SKM-1 (cell line): Measurements from ENCODE around the gene MPHOSPH9.
"Not testable (repeated sequence)": the region's sequence is repeated elsewhere in the genome, so short reads cannot be mapped to it uniquely, and the experiment has no call there.

Source experiments
- DNase-seq: peaks from one replicate; lab custom pipeline; 2025; ENCODE audit not compliant: unreplicated experiment; lab: John Stamatoyannopoulos, UW

Gene MPHOSPH9

GRCh38 chr12:123231931-123232330 lies 1.0 kb downstream of the MPHOSPH9 start:
- no peak for DNase-seq

GRCh38 chr12:123229051-123229450 lies 3.9 kb downstream of the MPHOSPH9 start:
- no peak for DNase-seq

GRCh38 chr12:123227581-123228258 lies 5.2 kb downstream of the MPHOSPH9 start:
- no peak for DNase-seq

- no peak for DNase-seq
Observed at GRCh38 chr12:123225443-123225842, 7.5 kb downstream of the MPHOSPH9 start.

- DNase-seq, result no peak
Observed at GRCh38 chr12:123223241-123223668, 9.7 kb downstream of the MPHOSPH9 start.

GRCh38 chr12:123207815-123208214 lies 25.1 kb downstream of the MPHOSPH9 start:
- DNase-seq, result not testable (repeated sequence)

- not testable (repeated sequence) for DNase-seq
Observed at GRCh38 chr12:123206794-123207193, 26.1 kb downstream of the MPHOSPH9 start.

GRCh38 chr12:123200414-123200813 lies 32.5 kb downstream of the MPHOSPH9 start:
- no peak for DNase-seq

- DNase-seq, result no peak
Observed at GRCh38 chr12:123199936-123200335, 33.0 kb downstream of the MPHOSPH9 start.

GRCh38 chr12:123187637-123188036 lies 45.3 kb downstream of the MPHOSPH9 start:
- DNase-seq, result no peak

GRCh38 chr12:123180171-123180570 lies 52.8 kb downstream of the MPHOSPH9 start:
- no peak for DNase-seq

- DNase-seq, result no peak
Observed at GRCh38 chr12:123171967-123172366, 61.0 kb downstream of the MPHOSPH9 start.

- DNase-seq, result no peak
Observed at GRCh38 chr12:123167329-123167728, 65.6 kb downstream of the MPHOSPH9 start.

GRCh38 chr12:123165537-123165936 lies 67.4 kb downstream of the MPHOSPH9 start:
- no peak for DNase-seq

GRCh38 chr12:123164710-123165261 lies 68.2 kb downstream of the MPHOSPH9 start:
- no peak for DNase-seq

GRCh38 chr12:123164222-123164621 lies 68.7 kb downstream of the MPHOSPH9 start:
- DNase-seq, result no peak

- DNase-seq, result no peak
Observed at GRCh38 chr12:123163227-123163626, 69.7 kb downstream of the MPHOSPH9 start.

GRCh38 chr12:123160801-123161487 lies 72.0 kb downstream of the MPHOSPH9 start:
- no peak for DNase-seq

GRCh38 chr12:123153906-123154305 lies 79.0 kb downstream of the MPHOSPH9 start:
- DNase-seq, result no peak

- DNase-seq, result no peak
Observed at GRCh38 chr12:123152833-123153232, 80.1 kb downstream of the MPHOSPH9 start.

GRCh38 chr12:123151457-123152454 lies 81.2 kb downstream of the MPHOSPH9 start:
- no peak for DNase-seq
